NCI-H345 (cell line): ENCODE results near the gene FOXS1.
A peak's percentile ranks its signal among the peaks of the same experiment; 100 is the strongest.

Source experiments
- DNase-seq: peaks from one replicate; lab custom pipeline; 2025; lab: John Stamatoyannopoulos, UW

The FOXS1 gene

GRCh38 chr20:31845300-31845863, at the start of gene FOXS1:
Gene FOXS1 (minus strand): TSS chr20:31845604. CDS start chr20:31845542, 62 bp downstream.
- DNase-seq = no peak

- no peak for DNase-seq
These were observed 45.2 kb upstream of the FOXS1 start for GRCh38 chr20:31890646-31891045.

DNA sequence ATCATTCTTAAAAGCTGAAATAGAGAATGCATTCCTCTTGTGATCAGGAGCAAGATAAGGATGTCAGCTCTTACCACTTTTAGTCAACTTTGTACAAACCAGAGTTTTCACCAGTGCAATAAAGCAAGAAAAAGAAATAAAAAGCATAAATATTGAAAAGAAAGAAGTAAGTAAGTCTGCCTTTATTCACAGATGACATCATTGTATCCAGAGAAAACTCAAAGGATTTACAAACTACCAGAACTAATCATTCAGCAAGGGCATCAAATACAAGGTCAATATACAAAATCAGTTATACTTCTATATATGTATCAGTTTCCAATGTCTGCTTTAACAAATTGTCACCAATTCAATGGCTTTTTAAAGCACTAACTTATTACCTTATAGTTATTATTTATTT, 38.4 kb upstream of the FOXS1 start:
- no peak for DNase-seq

DNA sequence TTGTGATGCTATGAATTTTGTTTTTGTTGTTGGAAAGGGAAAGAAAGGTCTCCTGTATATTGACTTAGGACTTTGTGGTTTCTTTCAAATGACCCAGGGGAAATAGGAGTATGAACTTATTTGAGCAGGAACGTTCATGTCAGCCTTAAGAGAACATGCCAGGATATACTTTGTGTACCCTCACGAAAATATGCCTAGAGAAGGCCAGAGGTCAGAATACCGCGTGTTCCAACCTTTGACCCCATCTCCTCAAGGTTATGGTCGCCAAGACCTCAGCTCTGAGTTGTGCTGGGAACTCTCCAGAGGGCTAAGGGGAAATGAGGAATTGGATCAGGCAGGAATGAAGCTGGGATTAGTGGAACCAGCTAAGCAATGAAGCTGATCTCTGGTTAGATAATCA, 36.5 kb upstream of the FOXS1 start:
- DNase-seq = no peak

DNA sequence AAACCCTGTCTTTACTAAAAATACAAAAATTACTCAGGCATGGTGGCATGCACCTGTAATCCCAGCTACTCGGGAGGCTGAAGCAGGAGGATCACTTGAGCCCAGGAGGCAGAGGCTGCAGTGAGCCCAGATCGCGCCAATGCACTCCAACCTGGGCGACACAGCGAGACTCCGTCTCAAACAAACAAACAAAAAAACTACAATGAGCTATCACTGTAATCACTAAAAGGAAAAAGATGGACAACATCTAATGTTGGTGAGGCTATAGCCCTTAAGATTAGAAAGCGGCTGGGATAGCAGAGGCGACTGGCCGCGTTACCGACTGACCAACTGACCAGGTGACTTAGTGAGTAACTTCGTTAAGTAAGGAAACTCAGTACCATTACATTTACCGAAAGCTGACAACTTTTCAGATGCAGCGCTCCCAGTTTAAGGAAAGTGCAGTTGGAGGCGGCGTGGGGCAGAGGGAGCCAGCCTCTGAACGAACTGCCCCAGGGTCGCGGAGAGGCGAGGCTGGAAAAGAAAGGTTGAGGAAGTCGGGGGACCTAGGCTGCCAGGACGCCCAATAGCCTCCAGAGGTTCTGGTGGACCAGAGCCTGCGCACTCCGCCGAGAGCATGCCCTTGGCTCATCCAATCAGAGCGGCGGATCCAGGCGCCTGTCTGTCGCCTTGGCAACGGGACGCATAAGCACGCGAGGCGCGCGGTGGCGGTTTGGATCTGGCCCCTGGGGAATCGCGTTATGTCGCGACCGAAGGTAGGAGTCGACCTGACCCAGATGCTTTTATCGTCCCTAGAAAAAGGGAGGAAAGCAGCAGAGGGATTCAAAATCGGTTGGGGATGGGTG, 34.0 kb upstream of the FOXS1 start:
- peak; percentile 97 for DNase-seq

DNA sequence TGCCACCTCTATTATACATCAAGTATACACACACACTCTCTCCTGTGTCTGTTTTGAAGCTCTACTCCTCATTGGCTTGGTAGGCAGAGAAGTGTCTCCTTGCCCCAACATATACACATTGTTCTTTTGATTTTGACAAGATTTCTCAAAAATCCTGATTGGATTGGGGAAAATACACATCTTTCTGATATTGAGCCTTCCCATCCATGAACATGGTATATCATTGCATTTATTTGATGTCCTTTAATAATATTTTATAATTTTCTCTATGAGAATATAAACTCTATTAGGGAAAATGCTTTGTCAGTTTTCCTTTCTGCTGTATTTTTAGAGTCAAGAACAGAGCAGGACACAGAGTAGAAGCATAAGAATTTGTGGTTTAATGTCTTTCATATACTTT, 32.3 kb upstream of the FOXS1 start:
- no peak for DNase-seq

- no peak for DNase-seq
These were observed 30.3 kb upstream of the FOXS1 start for GRCh38 chr20:31875671-31876070.

DNA sequence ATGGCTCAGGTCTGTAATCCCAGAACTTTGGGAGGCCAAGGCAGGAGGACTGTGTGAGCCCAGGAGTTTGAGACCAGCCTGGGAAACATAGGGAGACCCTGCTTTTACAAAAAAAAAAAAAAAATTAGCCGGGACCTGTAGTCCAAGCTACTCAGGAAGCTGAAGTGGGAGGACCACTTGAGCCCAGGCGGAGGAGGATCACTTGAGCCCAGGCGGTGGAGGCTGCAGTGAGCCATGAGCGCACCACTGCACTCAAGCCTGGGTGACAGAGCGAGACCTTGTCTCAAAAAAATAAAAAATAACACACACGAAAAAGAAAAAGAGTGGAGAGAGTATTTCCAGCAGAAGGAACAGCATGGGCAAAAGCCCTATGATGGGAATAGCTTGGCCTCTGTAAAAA, 27.0 kb upstream of the FOXS1 start:
- DNase-seq = no peak

GRCh38 chr20:31871618-31871954, 26.2 kb upstream of the FOXS1 start:
- no peak for DNase-seq

DNA sequence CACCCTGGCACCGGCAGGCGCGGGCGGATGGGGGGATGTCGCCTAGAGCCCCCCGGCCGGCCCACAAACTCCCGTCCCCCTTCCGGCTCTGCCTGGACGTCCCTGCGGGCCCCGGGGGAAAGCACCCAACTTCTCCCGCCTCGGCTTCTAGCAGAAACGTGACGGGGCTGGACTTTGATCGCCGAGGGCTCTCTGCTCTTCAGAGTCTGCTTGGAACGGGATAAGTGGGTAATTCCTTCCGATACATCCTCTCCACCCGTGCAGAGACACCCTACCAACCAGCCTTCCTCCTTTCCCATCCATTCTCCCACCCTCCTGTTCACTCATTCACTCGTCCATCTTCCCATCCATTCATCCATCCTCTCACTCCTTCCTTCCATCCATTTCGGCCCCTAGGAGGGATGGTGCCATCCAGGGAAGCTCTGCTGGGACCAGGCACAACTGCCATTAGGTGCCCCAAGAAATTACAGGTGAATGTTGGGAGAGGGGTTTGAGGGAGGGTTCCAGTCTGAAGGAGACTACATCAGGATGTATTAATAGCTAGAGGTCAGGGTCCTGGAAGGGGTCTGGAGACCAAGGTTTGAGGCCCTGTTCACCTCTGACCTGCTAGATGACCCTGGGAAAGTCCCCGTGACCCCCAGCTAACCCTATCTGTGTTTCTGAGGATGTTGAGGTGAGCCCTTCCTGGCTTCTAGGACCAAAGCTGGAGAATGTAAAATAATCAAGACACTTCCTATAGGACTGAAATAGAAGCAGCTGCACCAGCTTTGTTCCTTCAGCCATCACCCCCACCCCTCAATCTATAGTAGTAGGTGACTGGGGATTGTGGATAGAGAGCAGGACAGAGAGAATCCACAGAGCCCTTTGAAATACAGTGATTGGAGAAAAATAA, 25.6 kb upstream of the FOXS1 start:
- DNase-seq = no peak

DNA sequence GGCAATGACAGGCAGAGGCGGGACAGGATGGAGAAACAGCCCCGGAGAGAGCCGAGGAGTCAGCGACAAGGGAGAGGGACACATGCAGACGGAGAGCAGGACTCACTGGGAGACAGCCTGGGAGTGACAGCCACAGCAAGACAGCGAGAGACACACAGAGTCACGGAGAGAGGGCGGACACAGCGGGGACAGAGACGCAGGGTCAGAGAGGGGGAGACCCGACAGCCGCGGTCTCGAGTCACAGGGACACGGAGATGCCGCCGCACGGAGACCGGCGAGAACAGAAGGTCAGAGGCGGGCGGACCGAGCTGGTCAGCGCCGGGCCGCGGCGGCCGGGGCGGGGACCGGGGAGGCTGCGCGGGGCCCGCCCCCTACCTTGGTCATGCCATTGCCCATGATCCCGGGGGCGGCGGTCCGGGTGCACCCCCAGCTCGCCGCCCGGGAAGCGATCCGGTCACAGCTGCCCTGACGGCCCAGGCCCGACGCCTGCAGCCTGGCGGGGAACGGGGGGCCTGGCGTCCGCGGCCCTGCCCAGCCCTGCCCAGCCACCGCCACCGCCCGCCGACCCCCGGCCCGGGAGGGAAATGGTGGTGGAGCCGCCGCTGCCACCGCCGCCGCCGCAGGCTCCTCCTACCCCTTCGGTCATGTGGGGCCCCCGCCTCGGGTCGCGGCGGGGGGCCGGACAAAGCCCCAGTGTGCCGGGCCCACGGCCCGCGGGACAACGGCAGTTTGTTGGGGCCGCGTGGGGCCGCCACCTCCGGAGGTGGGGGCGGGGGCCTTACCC, 24.7 kb upstream of the FOXS1 start, which contains the start of the genes DUSP15 and TTLL9:
TSS of gene DUSP15 (minus strand) at position 586 of the 784 bp plus-strand sequence. CDS start at position 396, 190 bp downstream.
TSS of gene TTLL9 (plus strand) at position 693 of the 784 bp plus-strand sequence. CDS start 493 bp downstream, outside the sequence.
- DNase-seq = peak; percentile 40

DNA sequence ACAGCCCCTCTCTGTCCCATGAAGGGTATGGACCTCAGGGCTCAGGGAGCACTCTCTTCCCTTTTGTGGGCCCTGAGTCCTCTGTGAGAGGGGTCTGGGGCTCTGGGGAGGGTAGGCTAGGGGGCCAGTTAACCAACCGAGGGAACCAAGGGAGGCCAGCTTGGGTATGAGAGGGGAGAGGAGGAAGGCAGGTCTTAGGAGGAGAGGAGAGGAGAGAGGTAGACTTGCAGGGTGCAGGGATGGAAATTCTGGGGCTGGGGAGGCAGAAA, 24.2 kb upstream of the FOXS1 start:
- DNase-seq = no peak

GRCh38 chr20:31868853-31869672, 23.7 kb upstream of the FOXS1 start:
- DNase-seq = no peak

DNA sequence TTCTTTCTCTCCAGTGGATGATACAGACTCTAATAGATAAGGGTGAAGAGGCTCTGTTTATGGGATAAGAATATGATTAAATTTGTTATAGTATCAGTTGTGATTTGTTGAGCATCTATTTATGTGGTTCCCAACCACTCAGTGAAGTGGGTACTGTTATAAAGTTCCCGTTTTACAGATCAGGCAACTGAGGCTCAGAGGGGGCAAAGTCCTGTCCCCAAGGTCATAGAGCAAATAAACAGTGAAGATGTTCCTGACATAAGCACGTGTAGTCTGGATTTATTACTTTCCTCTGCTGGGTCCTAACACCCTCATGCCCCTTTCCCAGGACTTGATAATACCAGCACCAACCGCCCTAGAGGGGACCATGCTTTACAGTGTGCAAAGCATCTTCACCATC, 20.8 kb upstream of the FOXS1 start:
- DNase-seq = no peak

DNA sequence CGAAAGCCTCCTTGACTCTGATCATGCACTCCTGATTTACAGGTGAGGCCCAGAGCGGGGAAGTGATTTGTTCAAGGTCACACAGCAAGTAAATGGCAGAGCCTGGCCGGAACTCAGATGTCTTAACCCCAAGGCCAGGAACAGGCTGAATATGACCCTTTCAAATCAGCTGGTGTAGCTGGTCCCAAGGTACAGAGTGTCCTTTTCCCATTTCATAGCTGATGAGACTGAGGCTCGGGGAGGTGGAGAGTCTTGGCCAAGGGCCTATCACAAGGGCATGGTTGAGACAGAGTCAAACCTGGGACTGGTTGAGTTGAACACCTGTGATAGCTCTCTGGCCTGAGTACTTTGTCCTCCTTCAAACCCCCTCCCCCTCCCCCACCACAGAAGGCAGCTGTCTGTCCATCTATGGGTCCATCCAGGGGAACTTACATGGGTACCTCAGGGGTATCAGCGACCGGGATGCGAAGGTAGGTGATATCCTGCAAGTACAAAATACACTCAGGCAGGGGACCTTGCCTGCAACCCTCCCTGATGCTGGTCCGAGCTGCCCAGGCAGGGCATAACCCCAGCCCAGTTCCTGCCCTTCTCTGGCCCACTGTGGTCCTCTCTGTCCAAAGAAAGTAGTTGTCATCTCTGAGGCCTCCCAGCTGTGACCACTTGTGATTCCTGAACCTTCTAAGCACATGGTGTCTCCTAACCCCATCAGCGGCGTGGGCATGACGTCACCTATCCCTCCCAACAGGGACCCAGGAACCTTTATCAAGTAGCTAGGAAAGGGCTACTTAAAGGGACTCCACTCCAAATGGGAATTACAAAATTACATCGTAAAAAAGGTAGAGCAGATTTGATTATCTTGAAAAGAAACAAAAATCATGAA, 19.4 kb upstream of the FOXS1 start:
- no peak for DNase-seq

DNA sequence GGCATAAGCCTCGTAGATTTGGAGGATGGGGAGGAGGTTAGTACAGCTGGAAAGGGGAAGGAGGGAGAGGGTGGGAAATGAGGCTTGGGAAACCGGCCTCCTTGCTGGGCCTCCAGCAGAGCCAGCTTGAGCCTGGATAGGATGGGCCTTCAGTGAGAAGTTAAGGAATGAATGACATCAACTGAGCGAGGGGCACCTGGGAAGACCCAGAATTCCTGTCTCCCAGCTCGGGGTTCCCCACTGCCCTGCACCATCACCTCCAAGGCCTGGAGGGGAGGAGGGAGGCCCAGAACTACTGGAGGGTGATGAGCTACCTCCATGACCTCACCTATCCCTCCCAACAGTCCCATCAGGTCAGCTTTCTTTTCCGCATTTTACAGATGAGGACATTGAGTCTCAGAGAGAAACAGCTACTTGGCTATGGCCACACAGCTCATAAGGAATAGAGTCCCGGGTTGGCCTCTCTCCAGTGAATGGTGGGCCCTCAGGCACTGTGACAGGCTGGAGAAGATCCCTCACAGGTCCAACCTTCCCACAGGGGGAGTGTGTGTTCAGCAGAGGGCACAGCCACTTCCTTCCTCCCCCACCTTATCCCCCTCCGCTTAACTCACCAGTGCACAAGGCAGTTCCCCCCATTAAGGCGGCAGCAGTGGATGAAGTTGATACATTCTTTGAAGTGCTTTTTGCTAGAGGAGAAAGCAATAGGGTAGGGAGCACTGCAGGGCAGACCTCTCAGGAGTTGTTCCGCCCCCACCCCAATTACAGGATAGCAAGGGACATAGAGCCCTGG, 18.1 kb upstream of the FOXS1 start:
- no peak for DNase-seq

DNA sequence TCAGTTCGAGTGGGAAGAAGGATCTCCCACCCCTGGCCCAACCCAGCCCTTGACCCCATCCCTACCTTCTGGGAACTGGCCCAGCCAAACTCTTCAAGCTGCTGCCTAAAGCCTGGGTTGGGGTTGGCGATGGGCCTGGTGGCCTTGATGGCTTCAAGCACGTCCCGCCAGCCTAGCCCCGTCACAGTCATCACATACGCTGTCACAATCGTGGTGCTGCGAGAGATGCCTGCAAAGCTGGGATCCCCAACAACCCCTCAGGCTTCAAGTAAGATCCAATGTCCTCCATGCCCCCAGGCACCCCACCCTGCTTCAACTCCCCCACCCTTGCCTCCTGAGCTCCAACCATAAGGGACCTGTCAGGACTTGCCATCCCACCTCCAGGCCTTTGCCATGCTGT, 17.1 kb upstream of the FOXS1 start:
- no peak for DNase-seq

- no peak for DNase-seq
These were observed 16.7 kb upstream of the FOXS1 start for GRCh38 chr20:31862157-31862470.

- DNase-seq = peak; percentile 87
These were observed 16.2 kb upstream of the FOXS1 start for GRCh38 chr20:31861385-31862156.
